GM12872 (cell line): ENCODE measurements around the gene TNS1.

Experiments used
- TF ChIP-seq, protein P1 (sequence below): IDR thresholded peaks from 3 replicates; pipeline ENCODE4 v1.5.1; 2011; ENCODE audit warnings: low read depth, mild to moderate bottlenecking, low read length, moderate library complexity; ENCODE audit not compliant: insufficient read depth

Gene TNS1

GRCh38 chr2:217979151-217979811 is 23.5 kb downstream of the TNS1 start:
- TF ChIP-seq, protein P1, sequence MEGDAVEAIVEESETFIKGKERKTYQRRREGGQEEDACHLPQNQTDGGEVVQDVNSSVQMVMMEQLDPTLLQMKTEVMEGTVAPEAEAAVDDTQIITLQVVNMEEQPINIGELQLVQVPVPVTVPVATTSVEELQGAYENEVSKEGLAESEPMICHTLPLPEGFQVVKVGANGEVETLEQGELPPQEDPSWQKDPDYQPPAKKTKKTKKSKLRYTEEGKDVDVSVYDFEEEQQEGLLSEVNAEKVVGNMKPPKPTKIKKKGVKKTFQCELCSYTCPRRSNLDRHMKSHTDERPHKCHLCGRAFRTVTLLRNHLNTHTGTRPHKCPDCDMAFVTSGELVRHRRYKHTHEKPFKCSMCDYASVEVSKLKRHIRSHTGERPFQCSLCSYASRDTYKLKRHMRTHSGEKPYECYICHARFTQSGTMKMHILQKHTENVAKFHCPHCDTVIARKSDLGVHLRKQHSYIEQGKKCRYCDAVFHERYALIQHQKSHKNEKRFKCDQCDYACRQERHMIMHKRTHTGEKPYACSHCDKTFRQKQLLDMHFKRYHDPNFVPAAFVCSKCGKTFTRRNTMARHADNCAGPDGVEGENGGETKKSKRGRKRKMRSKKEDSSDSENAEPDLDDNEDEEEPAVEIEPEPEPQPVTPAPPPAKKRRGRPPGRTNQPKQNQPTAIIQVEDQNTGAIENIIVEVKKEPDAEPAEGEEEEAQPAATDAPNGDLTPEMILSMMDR: no peak

- TF ChIP-seq, protein P1: no peak
These were observed 24.2 kb downstream of the TNS1 start for GRCh38 chr2:217978536-217979150.

DNA sequence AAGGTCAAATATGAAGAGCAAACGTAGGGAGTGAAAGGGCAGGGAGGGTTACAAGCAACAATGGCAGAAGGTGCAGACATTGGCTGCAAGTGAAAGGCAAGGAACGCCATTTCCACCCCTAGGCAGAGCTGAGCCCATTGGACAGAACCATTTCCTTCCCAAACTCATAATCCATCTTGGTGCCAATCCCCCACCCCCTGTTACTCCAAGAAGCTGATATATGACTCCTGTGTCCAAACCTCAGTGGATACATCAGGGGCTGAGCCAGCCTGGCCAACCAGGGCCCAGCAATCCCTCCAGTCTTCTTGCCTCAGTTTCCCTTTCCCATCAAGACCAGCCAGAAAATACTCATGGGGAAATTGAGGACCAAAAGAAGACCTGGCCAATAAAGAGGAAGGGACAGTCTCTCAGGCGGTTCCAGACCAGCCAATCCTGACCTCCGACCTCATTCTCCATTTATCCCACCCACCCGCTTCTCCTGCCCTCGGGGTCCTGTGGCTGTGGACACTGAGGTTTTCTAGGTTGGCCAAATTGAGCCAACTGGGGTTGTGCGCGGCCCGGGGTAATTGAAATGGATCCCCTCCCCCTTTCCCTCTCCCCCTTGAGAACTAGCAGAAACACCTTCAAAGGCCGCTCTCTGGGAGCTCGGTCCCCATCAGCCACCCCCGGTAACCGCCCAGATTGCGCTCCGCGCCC is 24.8 kb downstream of the TNS1 start:
- TF ChIP-seq, protein P1: no peak

DNA sequence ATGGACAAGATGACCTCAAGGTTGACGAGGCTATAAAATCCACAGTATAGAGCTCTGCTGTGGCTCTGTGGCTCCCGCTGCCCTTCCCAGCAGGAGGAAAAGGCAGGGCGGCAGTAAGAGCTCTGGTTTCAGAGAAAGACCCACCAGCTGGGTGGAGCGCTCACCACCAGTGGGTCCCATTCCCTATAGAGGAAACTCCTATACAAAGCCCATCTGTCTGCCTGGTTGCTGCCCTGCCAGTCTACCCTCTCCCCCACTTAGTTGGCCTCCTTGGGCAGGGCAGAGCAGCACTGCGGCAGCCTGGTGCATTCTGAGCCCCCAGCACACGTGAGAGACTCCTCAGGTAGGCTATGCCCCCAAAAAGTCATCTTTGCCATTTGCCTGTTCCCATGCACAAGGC is 26.5 kb downstream of the TNS1 start:
- TF ChIP-seq, protein P1: no peak

DNA sequence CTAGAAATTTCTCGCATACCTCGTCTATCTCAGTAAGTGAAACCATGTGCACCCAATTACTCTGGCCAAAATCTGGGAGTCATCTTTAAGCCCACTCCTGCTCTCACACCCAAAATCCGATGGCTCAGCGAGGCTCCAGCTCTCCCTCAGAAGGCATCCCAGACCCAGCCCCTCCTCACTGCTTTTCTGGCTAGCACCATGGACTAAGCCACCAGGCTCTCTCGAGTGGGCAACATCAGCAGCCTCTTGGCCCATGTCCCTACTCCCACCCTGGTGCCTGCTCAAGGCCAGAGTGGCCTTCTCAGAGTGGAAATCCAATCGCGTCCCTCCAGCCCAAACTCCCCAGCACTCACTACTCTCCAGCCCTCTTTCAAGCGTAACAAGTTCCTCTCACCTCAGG is 27.2 kb downstream of the TNS1 start:
- TF ChIP-seq, protein P1: no peak

DNA sequence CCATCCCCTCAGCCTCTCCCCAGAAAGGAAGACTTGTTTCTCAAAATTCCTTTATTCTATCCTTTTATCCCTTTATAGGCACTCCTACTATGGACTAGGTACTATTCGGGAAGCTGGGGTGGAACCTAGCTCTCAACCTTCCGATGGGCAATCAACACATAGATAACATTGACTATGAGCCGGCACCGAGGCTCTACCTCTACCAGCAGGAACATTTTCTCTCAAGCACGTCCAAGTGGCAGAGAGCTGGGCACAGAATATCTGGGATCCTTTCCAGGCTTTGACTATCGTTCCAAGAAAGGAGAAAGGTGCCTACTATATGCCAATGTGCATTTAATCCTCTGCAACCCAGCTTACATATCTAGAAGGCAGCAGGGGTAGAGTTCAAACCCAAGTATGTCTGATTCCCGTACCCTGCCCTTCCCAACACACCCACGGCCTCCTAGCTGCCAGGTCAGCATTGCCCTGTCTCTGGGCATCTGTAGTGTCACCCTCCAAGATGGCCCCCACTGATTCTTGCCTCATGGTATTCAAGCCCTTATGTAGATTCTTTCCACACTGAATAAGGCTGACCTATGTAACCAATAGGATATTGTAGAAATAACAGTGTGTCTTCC is 28.3 kb downstream of the TNS1 start:
- TF ChIP-seq, protein P1: no peak
